ENCODE data around the gene RNASE13.
"Not testable (repeated sequence)": the region's sequence is repeated elsewhere in the genome, so short reads cannot be mapped to it uniquely, and the experiment has no call there.

Gene RNASE13

GRCh38 chr14:21041676-21042433 is 7.2 kb upstream of the RNASE13 start, which contains the start of gene RNASE7:
Gene RNASE7, plus strand, starts transcription at chr14:21042362. Its CDS starts 631 bp downstream, at chr14:21042993.
- Histone ChIP-seq H2AFZ (ENCODE audit: low read length) (no peak within 1 kb of the TSS), H3K27ac (ENCODE audit: low read depth, low read length, poor library complexity, severe bottlenecking) (no peak within 1 kb of the TSS), H4K20me1 (ENCODE audit: insufficient read depth, low read length) (no peaks in the 10 kb centered on the region), H3K4me2 (ENCODE audit: low read length) (no peak within 1 kb of the TSS), H3K9me3 (ENCODE audit: low read length) (no peaks in the 10 kb centered on the region), H3K36me3 (ENCODE audit: insufficient read depth, low read length) (no peaks in the 10 kb centered on the region), H3K9me2 (ENCODE audit: low read depth, low read length) (no peaks in the 10 kb centered on the region), H3F3A (ENCODE audit: insufficient read depth, low read length) (no peaks in the 10 kb centered on the region), H3K79me2 (ENCODE audit: insufficient read depth, low read length) (no peaks in the 10 kb centered on the region), H3K4me1 (ENCODE audit: insufficient read depth, low read length, severe bottlenecking) (no peaks in the 10 kb centered on the region), H3K9ac (ENCODE audit: low read length) (no peak within 1 kb of the TSS), H3K27me3 (ENCODE audit: insufficient read depth, low read length) (no peaks in the 10 kb centered on the region; the same call in 1 of the 2 replicates), H3K4me3 (ENCODE audit: low read depth, low read length, poor library complexity, severe bottlenecking) (no peak within 1 kb of the TSS)
- TF ChIP-seq EZH2 (IDR thresholded peaks at IDR 0.05; ENCODE audit: borderline replicate concordance, low read length), result no peak
- TF ChIP-seq, protein P1, sequence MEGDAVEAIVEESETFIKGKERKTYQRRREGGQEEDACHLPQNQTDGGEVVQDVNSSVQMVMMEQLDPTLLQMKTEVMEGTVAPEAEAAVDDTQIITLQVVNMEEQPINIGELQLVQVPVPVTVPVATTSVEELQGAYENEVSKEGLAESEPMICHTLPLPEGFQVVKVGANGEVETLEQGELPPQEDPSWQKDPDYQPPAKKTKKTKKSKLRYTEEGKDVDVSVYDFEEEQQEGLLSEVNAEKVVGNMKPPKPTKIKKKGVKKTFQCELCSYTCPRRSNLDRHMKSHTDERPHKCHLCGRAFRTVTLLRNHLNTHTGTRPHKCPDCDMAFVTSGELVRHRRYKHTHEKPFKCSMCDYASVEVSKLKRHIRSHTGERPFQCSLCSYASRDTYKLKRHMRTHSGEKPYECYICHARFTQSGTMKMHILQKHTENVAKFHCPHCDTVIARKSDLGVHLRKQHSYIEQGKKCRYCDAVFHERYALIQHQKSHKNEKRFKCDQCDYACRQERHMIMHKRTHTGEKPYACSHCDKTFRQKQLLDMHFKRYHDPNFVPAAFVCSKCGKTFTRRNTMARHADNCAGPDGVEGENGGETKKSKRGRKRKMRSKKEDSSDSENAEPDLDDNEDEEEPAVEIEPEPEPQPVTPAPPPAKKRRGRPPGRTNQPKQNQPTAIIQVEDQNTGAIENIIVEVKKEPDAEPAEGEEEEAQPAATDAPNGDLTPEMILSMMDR (IDR thresholded peaks at IDR 0.05; ENCODE audit: low read length), result no peak

DNA sequence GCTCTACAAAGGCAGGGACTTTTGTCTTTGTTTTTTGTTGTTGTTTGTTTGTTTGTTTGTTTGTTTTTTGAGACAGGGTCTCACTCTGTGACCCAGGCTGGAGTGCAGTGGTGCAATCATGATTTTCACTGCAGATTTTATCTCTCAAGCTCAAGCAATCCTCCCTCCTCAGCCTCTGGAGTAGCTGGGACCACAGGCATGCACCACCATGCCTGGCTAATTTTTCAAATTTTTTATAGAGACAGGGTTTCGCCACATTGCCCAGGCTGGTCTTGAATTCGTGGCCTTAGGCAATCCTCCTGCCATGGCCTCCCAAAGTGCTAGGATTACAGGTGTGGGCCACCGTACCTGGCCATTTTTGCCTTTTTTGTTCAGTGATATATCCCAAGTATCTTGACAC is 6.3 kb upstream of the RNASE13 start:
- not testable (repeated sequence) for H3K4me1 ChIP-seq (ENCODE audit: insufficient read depth, low read length, severe bottlenecking); H4K20me1 ChIP-seq (ENCODE audit: insufficient read depth, low read length); H3K79me2 ChIP-seq (ENCODE audit: insufficient read depth, low read length); H3K27me3 ChIP-seq (ENCODE audit: insufficient read depth, low read length); H3K9ac ChIP-seq (ENCODE audit: low read length); H3F3A ChIP-seq (ENCODE audit: insufficient read depth, low read length); H2AFZ ChIP-seq (ENCODE audit: low read length); H3K36me3 ChIP-seq (ENCODE audit: insufficient read depth, low read length); H3K9me2 ChIP-seq (ENCODE audit: low read depth, low read length); H3K27ac ChIP-seq (ENCODE audit: low read depth, low read length, poor library complexity, severe bottlenecking); H3K4me2 ChIP-seq (ENCODE audit: low read length); H3K9me3 ChIP-seq (ENCODE audit: low read length); H3K4me3 ChIP-seq (ENCODE audit: low read depth, low read length, poor library complexity, severe bottlenecking)

DNA sequence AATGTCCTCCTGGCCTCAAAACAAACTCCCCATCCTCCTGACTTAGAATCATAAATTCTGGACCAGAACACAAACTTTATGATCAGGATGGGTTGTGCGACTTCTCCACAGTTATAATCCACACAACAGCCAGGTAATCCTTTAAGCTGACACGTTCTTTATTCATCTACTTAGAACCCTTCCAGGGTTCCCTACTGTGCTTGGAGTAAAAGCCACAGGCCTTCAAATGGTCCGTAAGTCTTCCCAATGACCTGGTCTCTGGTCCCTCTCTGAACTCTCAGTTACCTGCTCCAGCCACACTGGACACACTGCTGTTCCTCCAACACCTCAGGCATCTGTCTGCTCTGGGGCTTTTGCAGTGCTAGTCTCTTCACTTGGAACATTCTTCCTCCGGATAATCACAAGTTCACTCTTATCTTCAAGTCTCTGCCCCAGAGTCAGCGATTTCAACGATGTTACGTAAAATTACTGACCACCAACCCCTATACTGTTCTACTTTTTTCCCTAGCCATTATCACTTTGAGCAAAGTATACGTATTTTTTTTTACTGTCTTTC is 5.8 kb upstream of the RNASE13 start:
- Histone ChIP-seq H3K79me2 (ENCODE audit: insufficient read depth, low read length) (no peaks in the 10 kb centered on the region), H3K27me3 (ENCODE audit: insufficient read depth, low read length) (no peaks in the 10 kb centered on the region; the same call in 1 of the 2 replicates), H3K4me1 (ENCODE audit: insufficient read depth, low read length, severe bottlenecking) (no peaks in the 10 kb centered on the region), H3K9me3 (ENCODE audit: low read length) (no peaks in the 10 kb centered on the region), H3K9ac (ENCODE audit: low read length) (no peak overlapping the region), H3F3A (ENCODE audit: insufficient read depth, low read length) (no peaks in the 10 kb centered on the region), H4K20me1 (ENCODE audit: insufficient read depth, low read length) (no peaks in the 10 kb centered on the region), H2AFZ (ENCODE audit: low read length) (no peak overlapping the region), H3K36me3 (ENCODE audit: insufficient read depth, low read length) (no peaks in the 10 kb centered on the region), H3K9me2 (ENCODE audit: low read depth, low read length) (no peaks in the 10 kb centered on the region), H3K27ac (ENCODE audit: low read depth, low read length, poor library complexity, severe bottlenecking) (no peak overlapping the region), H3K4me2 (ENCODE audit: low read length) (no peak overlapping the region), H3K4me3 (ENCODE audit: low read depth, low read length, poor library complexity, severe bottlenecking) (no peak overlapping the region)
- TF ChIP-seq EZH2 (IDR thresholded peaks at IDR 0.05; ENCODE audit: borderline replicate concordance, low read length), result no peak
- TF ChIP-seq, protein P1 (IDR thresholded peaks at IDR 0.05; ENCODE audit: low read length), result no peak

Measured in OCI-LY1 (cell line).